Dermis microvascular lymphatic vessel endothelial cell (primary cell): Measurements from ENCODE around the gene MAP3K10. TPM values are rescaled to one million over a fixed set of nuclear protein-coding genes. Genes with fewer than 3 reads are reported as not detected.
"Not testable (repeated sequence)": the region's sequence is repeated elsewhere in the genome, so short reads cannot be mapped to it uniquely, and the experiment has no call there.

Experiments used
- DNase-seq, 2 donors: peaks; one replicate each; pipeline versions ENCODE4 v3.0.0 to v3.0.0-alpha.2; 2010; ENCODE audit warnings: low read depth in 2 of 2
- total RNA-seq: library from RNA; depleted of rRNA; stranded (reverse); fragments of >200 nt; gene quantifications from 2 replicates; pipeline ENCODE4 v1.2.1, GENCODE V29; 2014

Gene MAP3K10
- total RNA-seq: 3.0 and 5.4 TPM in 2 replicates

GRCh38 chr19:40190891-40191835 is at the start of gene MAP3K10:
MAP3K10 (plus strand) TSS chr19:40191426; CDS start chr19:40192032, 606 bp downstream.
- peak in 1 of 2 donors; percentile 64 for DNase-seq

DNA sequence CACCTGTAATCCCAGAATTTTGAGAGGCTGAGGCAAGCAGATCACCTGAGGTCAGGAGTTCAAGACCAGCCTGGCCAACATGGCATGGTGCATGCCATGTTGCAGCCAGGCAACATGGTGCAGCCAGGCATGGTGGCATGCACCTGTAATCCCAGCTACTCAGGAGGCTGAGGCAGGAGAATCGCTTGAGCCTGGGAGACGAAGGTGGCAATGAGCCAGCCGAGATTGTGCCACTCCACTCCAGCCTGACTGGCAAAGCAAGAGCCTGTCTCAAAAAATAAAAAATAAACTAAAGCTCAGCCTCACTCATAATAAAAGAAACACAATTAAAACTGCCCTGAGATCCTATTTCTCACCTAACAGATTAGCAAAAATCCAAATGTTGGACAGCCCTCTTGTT is 49.7 kb upstream of the MAP3K10 start:
- no peak for DNase-seq

- DNase-seq: no peak
Measured at GRCh38 chr19:40143612-40144011, 47.6 kb upstream of the MAP3K10 start.

DNA sequence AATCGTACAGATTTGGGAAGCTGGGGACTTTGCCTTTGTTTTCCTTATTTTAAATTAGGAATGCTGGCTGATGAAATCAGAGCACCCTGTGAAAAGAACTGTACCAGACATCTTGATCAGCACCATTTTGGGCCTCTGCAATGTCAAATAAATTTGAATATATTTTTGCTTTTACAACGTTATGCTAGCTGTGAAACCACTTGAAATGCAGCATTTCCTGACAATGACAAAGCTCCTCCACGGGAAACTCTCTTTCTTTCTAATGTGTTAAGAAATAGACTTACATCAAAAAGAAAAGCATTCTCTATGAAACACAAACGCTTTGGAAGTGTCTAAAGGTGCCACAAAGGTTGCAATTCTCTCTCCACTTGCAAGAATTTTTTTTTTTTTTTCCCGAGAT is 47.1 kb upstream of the MAP3K10 start:
- DNase-seq: no peak

- DNase-seq: no peak
Measured at GRCh38 chr19:40144947-40145748, 46.1 kb upstream of the MAP3K10 start.

DNA sequence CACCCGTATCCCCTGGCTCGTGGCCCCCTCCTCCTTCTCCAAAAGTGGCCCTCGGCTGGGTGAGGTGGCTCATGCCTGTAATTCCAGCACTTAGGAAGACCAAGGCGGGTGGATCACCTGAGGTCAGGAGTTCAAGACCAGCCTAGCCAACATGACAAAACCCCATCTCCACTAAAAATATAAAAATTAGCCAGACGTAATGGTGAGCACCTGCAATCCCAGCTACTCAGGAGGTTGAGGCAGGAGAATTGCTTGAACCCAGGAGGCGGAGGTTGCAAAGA is 45.5 kb upstream of the MAP3K10 start:
- not testable (repeated sequence) for DNase-seq

- no peak for DNase-seq
Measured at GRCh38 chr19:40147338-40147692, 43.9 kb upstream of the MAP3K10 start.

- DNase-seq: peak in 1 of 2 donors; percentile 50
Measured at GRCh38 chr19:40147693-40148347, 43.4 kb upstream of the MAP3K10 start.

- DNase-seq: no peak
Measured at GRCh38 chr19:40149501-40149900, 41.7 kb upstream of the MAP3K10 start.

DNA sequence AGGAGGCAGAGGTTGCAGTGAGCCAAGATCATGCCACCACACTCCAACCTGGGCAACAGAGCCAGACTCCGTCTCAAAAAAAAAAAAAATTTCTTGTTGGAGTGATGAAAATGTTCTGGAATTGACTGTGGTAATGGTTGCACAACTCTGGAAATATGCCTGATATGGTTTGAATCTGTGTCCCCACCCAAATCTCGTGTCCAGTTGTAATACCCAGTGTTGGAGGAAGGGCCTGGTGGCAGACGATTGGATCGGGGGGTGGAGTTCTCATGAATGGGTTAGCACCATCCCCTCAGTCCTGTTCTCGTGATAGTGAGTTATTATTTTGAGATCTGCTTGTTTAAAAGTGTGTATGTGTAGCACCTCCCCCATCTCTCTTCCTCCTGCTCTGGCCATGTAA is 41.1 kb upstream of the MAP3K10 start:
- DNase-seq: no peak

DNA sequence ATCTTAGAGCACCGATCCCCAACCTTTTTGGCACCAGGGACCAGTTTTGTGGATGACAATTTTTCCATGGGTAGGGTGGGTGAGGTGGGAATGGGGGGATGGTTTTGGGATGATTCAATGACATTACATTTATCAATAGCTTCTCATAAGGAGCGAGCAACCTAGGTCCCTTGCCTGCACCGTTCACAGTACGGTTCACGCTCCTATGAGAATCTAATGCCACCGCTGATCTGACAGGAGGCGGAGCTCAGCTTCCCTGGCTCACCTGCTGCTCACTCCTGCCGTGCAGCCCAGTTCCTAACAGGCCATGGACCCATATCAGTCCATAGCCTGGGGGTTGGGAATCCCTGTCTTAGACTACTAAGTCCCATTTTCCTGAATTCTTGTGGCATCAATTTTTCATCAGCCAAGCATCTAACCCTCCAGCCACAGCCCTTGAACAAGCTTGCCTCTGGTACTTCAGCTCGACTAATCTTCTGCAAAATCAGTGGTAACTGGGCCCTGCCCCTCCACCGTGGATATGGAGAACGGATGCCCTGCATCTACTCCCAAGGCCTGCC is 37.0 kb upstream of the MAP3K10 start:
- no peak for DNase-seq

- DNase-seq: peak in 1 of 2 donors; percentile 34
Measured at GRCh38 chr19:40155749-40156265, 35.4 kb upstream of the MAP3K10 start.

- no peak for DNase-seq
Measured at GRCh38 chr19:40157059-40157458, 34.2 kb upstream of the MAP3K10 start.

DNA sequence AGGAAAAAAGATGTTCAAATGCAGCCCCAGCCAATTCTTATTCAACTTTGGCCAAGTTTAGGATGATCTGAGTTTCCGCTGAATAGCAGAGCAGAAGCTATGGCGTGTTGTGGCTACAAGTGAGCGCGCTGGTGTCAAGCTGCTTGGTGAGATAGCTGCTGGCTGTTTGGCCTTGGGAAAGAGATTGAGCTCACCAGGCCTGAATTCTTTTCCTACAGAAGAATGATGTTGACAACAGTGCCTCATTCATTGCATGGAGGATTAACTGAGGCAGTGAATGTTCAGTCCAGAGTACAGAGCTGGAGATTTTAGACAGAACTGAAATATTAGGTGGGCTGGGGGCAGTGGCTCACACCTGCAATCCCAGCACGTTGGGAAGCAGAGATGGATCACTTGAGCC is 31.5 kb upstream of the MAP3K10 start:
- DNase-seq: no peak

DNA sequence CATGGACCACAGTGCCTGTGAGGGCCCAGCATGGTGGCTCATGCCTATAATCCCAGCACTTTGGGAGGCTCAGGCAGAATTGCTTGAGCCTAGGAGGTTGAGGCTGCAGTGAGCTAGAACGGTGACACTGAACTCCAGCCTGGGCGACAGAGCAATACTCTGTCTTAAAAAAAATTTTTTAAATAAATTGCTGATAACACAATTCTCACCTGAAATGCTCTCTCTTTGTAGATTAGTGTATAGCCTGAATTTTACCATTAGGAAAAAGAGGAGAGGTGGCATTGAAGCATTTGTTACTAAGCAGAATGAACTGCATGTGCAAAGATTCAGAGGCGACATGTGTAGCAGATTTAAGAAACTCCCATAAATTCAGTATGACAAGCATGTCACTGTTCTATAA is 29.1 kb upstream of the MAP3K10 start:
- DNase-seq: no peak

DNA sequence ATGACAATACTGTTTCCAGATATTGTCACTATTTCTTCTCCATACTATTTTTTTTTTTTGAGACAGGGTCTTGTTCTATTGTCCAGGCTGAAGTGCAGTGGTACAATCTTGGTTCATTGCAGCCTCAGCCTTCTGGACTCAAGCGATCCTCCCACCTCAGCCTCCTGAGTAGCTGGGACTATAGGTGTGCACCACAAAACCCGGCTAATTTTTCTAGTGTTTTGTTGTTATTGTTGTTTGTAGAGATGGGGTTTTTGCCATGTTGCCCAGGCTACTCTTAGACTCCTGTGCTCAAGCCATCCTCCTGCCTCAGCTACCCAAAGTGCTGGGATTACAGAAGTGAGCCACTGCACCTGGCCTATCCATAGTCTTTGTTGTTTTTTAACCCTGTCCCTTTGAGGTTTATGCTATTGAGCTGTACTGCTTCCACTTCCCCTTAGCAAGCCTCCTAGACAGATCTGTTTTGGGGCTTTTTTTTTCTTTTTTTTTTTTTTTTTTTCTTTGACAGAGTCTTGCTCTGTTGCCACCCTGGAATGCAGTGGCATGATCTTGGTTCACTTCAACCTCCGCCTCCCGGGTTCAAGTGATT is 27.6 kb upstream of the MAP3K10 start:
- no peak for DNase-seq

- DNase-seq: peak in 1 of 2 donors; percentile 43
Measured at GRCh38 chr19:40165362-40165937, 25.8 kb upstream of the MAP3K10 start.

DNA sequence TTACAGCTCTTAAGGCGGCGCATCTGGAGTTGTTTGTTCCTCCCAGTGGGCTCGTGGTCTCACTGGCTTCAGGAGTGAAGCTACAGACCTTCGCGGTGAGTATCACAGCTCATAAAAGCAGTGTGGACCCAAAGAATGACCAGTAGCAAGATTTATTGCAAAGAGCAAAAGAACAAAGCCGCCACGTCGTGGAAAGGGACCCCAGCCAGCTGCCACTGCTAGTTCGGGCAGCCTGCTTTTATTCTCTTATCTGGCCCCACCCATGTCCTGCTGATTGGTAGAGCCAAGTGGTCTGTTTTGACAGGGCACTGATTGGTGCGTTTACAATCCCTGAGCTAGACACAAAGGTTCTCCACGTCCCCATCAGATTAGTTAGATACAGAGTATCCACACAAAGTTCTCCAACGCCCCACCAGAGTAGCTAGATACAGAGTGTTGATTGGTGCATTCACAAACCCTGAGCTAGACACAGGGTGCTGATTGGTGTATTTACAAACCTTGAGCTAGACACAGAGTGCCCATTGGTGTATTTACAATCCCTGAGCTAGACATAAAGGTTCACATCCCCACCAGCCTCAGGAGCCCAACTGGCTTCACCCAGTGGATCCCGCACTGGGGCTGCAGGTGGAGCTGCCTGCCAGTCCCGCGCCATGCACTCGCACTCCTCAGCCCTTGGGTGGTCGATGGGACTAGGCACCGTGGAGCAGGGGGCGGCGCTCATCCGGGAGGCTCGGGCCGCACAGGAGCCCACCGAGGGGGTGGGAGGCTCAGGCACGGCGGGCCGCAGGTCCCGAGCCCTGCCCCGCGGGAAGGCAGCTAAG is 21.5 kb upstream of the MAP3K10 start:
- DNase-seq: not testable (repeated sequence)

DNA sequence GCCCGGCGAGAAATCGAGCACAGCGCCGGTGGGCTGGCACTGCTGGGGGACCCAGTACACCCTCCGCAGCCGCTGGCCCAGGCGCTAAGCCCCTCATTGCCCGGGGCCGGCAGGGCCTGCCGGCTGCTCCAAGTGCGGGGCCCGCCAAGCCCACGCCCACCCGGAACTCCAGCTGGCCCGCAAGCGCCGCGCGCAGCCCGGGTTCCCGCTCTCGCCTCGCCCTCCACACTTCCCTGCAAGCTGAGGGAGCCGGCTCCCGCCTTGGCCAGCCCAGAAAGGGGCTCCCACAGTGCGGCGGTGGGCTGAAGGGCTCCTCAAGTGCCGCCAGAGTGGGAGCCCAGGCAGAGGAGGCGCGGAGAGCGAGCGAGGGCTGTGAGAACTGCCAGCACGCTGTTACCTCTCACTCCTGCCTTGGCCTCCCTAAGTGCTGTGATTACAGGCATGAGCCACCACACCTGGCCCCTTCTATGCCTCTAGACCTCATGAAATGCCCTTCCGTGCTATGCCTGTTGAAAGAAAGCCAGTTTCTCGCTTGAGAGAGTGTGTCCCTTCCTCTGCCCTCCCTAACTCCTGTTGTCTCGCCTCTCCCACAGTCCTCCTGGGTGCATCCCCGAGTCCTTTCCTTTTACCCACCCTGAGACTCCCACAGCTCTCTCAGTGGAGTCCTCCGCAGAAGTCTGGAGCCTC is 20.8 kb upstream of the MAP3K10 start:
- not testable (repeated sequence) for DNase-seq
